ENCODE results near the gene BTNL9. TPM values are rescaled to one million over a fixed set of nuclear protein-coding genes. Genes with fewer than 3 reads are reported as not detected.

Gene BTNL9
- total and polyA plus RNA-seq, 8 donors, result 11.0 to 56.1 (median 18.7) TPM

- Histone ChIP-seq H3K36me3 (no peaks in the 10 kb centered on the region), H3K27ac (peak overlapping the region in 1 of 2 donors; percentile 61), H3K27me3 (peaks cover 0 to 59% of the 10 kb centered on the region in 2 donors), H3K4me3 (peak overlapping the region in 1 of 2 donors; percentile 30), H3K9me3 (no peaks in the 10 kb centered on the region), H3K4me1 (no peaks in the 10 kb centered on the region)
- intact Hi-C loops (cut with DNase I), result no loop called here
- no peak for TF ChIP-seq CTCF (IDR thresholded peaks at IDR 0.05)
- DNase-seq, result no peak
- ATAC-seq, result no peak
Measured at GRCh38 chr5:181040631-181040945, 522 bp downstream of the BTNL9 start.

- intact Hi-C loops (cut with DNase I), result no loop called here
- no peaks in the 10 kb centered on the region for H3K4me1 ChIP-seq
- H3K4me3 ChIP-seq, result peak overlapping the region in 1 of 2 donors; percentile 30
- H3K36me3 ChIP-seq, result no peaks in the 10 kb centered on the region
- H3K27me3 ChIP-seq, result peaks cover 0 to 58% of the 10 kb centered on the region in 2 donors
- no peak for TF ChIP-seq CTCF (IDR thresholded peaks at IDR 0.05)
- DNase-seq (no peak), ATAC-seq (no peak)
- H3K9me3 ChIP-seq, result no peaks in the 10 kb centered on the region
- peak overlapping the region in 1 of 2 donors; percentile 61 for H3K27ac ChIP-seq
Measured at GRCh38 chr5:181041043-181041442, 977 bp downstream of the BTNL9 start.

GRCh38 chr5:181042036-181042713 lies 2.1 kb downstream of the BTNL9 start:
- ATAC-seq (no peak), DNase-seq (no peak)
- TF ChIP-seq CTCF (IDR thresholded peaks at IDR 0.05), result no peak
- no peaks in the 10 kb centered on the region for H3K36me3 ChIP-seq
- peaks cover 0 to 58% of the 10 kb centered on the region in 2 donors for H3K27me3 ChIP-seq
- intact Hi-C loops (cut with DNase I), result no loop called here
- peak overlapping the region in 1 of 2 donors; percentile 61 for H3K27ac ChIP-seq
- no peaks in the 10 kb centered on the region for H3K9me3 ChIP-seq
- peak overlapping the region in 1 of 2 donors; percentile 30 for H3K4me3 ChIP-seq
- no peaks in the 10 kb centered on the region for H3K4me1 ChIP-seq

GRCh38 chr5:181042722-181043121 lies 2.7 kb downstream of the BTNL9 start:
- intact Hi-C loops (cut with DNase I), result no loop called here
- DNase-seq, result no peak
- no peaks in the 10 kb centered on the region for H3K9me3 ChIP-seq
- no peaks in the 10 kb centered on the region for H3K36me3 ChIP-seq
- H3K27ac ChIP-seq, result peak overlapping the region in 1 of 2 donors; percentile 61
- H3K4me1 ChIP-seq, result no peaks in the 10 kb centered on the region
- H3K4me3 ChIP-seq, result peak overlapping the region in 1 of 2 donors; percentile 30
- H3K27me3 ChIP-seq, result peaks cover 0 to 62% of the 10 kb centered on the region in 2 donors
- ATAC-seq, result no peak
- no peak for TF ChIP-seq CTCF (IDR thresholded peaks at IDR 0.05)

- Histone ChIP-seq H3K4me3 (no peak overlapping the region), H3K27ac (peak overlapping the region in 1 of 2 donors; percentile 45), H3K36me3 (no peaks in the 10 kb centered on the region), H3K4me1 (no peaks in the 10 kb centered on the region), H3K27me3 (peaks cover 0 to 69% of the 10 kb centered on the region in 2 donors), H3K9me3 (no peaks in the 10 kb centered on the region)
- intact Hi-C loops (cut with DNase I), result no loop called here
- ATAC-seq, result no peak
- TF ChIP-seq CTCF (IDR thresholded peaks at IDR 0.05), result no peak
- no peak for DNase-seq
Measured at GRCh38 chr5:181043285-181044092, 3.4 kb downstream of the BTNL9 start.
